Neural progenitor cell (in vitro differentiated cells): ENCODE results near the gene TBC1D2. TPM values are rescaled to one million over a fixed set of nuclear protein-coding genes. Genes with fewer than 3 reads are reported as not detected.

Experiments used
- DNase-seq: peaks from one replicate; pipeline ENCODE4 v3.0.0-alpha.2; 2016; ENCODE audit warnings: low spot score
- H2AFZ ChIP-seq: fragments of 200-600 bp; sonication (generic); replicated peaks from 2 replicates; pipeline ENCODE4 v1.6.1; 2016; ENCODE audit warnings: antibody characterized with exemption
- H3F3A ChIP-seq: fragments of 200-600 bp; sonication (generic); 2 replicates; pipeline ENCODE4 v1.6.1; 2016; ENCODE audit warnings: antibody characterized with exemption, low read depth
- H3K27ac ChIP-seq: fragments of 200-600 bp; sonication (generic); 2 replicates; pipeline ENCODE4 v1.5.1; 2016; ENCODE audit warnings: mild to moderate bottlenecking
- H3K27me3 ChIP-seq: fragments of 200-600 bp; sonication (generic); 2 replicates; pipeline ENCODE4 v1.6.1; 2016; ENCODE audit warnings: mild to moderate bottlenecking, moderate library complexity
- H3K36me3 ChIP-seq: fragments of 200-600 bp; sonication (generic); 2 replicates; pipeline ENCODE4 v1.5.1; 2016
- H3K4me1 ChIP-seq: fragments of 200-600 bp; sonication (generic); 2 replicates; pipeline ENCODE4 v1.6.1; 2016; ENCODE audit warnings: mixed run types
- H3K4me2 ChIP-seq: fragments of 200-600 bp; sonication (generic); 2 replicates; pipeline ENCODE4 v1.6.1; 2016
- H3K4me3 ChIP-seq: fragments of 200-600 bp; sonication (generic); 2 replicates; pipeline ENCODE4 v1.5.1; 2016
- H3K79me2 ChIP-seq: fragments of 200-600 bp; sonication (generic); 2 replicates; pipeline ENCODE4 v1.6.1; 2016; ENCODE audit warnings: low read depth
- H3K9ac ChIP-seq: fragments of 200-600 bp; sonication (generic); 2 replicates; pipeline ENCODE4 v1.6.1; 2016
- H3K9me3 ChIP-seq: fragments of 200-600 bp; sonication (generic); 2 replicates; pipeline ENCODE4 v1.5.1; 2016; ENCODE audit warnings: low read depth
- H4K20me1 ChIP-seq: fragments of 200-600 bp; sonication (generic); 2 replicates; pipeline ENCODE4 v1.6.1; 2016; ENCODE audit warnings: low read depth
- H3K27ac Mint-ChIP-seq: 3 replicates; pipeline ENCODE4 v1.8.0; 2021; ENCODE audit warnings: mixed read lengths
- H3K27me3 Mint-ChIP-seq: 2 replicates; pipeline ENCODE4 v1.8.0; 2022; ENCODE audit warnings: low read depth, mild to moderate bottlenecking, inconsistent platforms, moderate library complexity, mixed read lengths; ENCODE audit not compliant: insufficient read depth
- H3K36me3 Mint-ChIP-seq: 3 replicates; pipeline ENCODE4 v1.8.0; 2021; ENCODE audit warnings: mixed read lengths
- H3K4me1 Mint-ChIP-seq: 3 replicates; pipeline ENCODE4 v1.8.0; 2021; ENCODE audit warnings: mixed read lengths
- H3K4me3 Mint-ChIP-seq: 3 replicates; pipeline ENCODE4 v1.8.0; 2021; ENCODE audit warnings: mild to moderate bottlenecking, moderate library complexity, mixed read lengths
- H3K9me3 Mint-ChIP-seq: 3 replicates; pipeline ENCODE4 v1.8.0; 2020; ENCODE audit warnings: mixed read lengths
- EZH2 ChIP-seq: fragments of 200-600 bp; sonication (generic); IDR thresholded peaks from 2 replicates; pipeline ENCODE4 v1.6.1; 2017; ENCODE audit warnings: antibody characterized with exemption, mild to moderate bottlenecking, moderate library complexity
- EZH2phosphoT487 ChIP-seq: fragments of 200-600 bp; sonication (generic); IDR thresholded peaks from 2 replicates; pipeline ENCODE4 v1.6.1; 2017; ENCODE audit warnings: antibody characterized with exemption
- total RNA-seq: library from RNA; depleted of rRNA; stranded (reverse); fragments of >200 nt; gene quantifications from 2 replicates; pipeline ENCODE4 v1.2.3, GENCODE V29; 2015; ENCODE audit warnings: low replicate concordance
- TF ChIP-seq, protein P1 (sequence below): fragments of 200-600 bp; sonication (generic); IDR thresholded peaks from 2 replicates; pipeline ENCODE4 v1.5.1; 2017; ENCODE audit warnings: antibody characterized with exemption, mild to moderate bottlenecking

TBC1D2 gene
- total RNA-seq, 1 donor from 2014 or later = 0.41 TPM

DNA sequence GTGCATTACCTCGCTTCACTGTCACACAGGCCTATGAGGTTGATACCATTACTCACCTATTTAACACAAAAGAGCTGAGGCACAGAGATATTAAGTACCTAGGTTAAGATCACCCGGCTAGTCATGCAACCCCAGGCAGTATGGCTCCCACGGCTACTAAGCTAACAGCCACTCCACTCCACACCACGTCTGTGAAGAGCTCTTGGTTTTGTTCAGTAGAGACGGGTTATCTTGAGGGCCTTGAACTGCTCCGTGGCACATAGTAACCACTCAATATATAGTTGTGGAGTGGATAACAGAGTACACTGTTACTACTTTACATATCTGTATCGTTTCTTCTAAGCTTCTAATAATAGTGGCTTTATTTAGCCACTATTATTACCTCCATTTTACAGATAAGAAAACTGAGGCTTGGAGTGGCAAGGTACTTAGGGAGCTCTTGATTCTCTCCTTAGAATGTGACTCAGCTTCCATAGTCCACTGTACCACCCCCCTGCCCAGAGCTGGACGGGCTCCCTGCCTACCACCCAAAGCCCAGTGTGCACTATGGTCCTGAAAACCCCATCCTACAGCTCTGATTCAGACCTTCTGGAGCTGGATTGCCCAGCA is 62.0 kb downstream of the TBC1D2 start:
- Histone ChIP-seq H2AFZ (no peak overlapping the region), H3K9ac (no peak overlapping the region), H3K27me3 (peaks cover 22% of the 10 kb centered on the region), H3K79me2 (no peaks in the 10 kb centered on the region), H3K36me3 (no peaks in the 10 kb centered on the region), H3K4me3 (peak overlapping the region; percentile 90), H4K20me1 (no peaks in the 10 kb centered on the region), H3F3A (peaks cover 21% of the 10 kb centered on the region), H3K27ac (no peak overlapping the region), H3K4me2 (peak overlapping the region; percentile 99), H3K9me3 (no peaks in the 10 kb centered on the region), H3K4me1 (no peaks in the 10 kb centered on the region)
- DNase-seq = no peak
- peaks cover 24% of the 10 kb centered on the region for H3K27me3 Mint-ChIP-seq
- peaks cover 4% of the 10 kb centered on the region for H3K4me1 Mint-ChIP-seq
- H3K36me3 Mint-ChIP-seq = no peaks in the 10 kb centered on the region
- no peaks in the 10 kb centered on the region for H3K9me3 Mint-ChIP-seq
- TF ChIP-seq EZH2 (no peak), EZH2phosphoT487 (no peak)
- TF ChIP-seq, protein P1, sequence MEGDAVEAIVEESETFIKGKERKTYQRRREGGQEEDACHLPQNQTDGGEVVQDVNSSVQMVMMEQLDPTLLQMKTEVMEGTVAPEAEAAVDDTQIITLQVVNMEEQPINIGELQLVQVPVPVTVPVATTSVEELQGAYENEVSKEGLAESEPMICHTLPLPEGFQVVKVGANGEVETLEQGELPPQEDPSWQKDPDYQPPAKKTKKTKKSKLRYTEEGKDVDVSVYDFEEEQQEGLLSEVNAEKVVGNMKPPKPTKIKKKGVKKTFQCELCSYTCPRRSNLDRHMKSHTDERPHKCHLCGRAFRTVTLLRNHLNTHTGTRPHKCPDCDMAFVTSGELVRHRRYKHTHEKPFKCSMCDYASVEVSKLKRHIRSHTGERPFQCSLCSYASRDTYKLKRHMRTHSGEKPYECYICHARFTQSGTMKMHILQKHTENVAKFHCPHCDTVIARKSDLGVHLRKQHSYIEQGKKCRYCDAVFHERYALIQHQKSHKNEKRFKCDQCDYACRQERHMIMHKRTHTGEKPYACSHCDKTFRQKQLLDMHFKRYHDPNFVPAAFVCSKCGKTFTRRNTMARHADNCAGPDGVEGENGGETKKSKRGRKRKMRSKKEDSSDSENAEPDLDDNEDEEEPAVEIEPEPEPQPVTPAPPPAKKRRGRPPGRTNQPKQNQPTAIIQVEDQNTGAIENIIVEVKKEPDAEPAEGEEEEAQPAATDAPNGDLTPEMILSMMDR = no peak
- H3K4me3 Mint-ChIP-seq = peak overlapping the region; percentile 87
- no peak overlapping the region for H3K27ac Mint-ChIP-seq

DNA sequence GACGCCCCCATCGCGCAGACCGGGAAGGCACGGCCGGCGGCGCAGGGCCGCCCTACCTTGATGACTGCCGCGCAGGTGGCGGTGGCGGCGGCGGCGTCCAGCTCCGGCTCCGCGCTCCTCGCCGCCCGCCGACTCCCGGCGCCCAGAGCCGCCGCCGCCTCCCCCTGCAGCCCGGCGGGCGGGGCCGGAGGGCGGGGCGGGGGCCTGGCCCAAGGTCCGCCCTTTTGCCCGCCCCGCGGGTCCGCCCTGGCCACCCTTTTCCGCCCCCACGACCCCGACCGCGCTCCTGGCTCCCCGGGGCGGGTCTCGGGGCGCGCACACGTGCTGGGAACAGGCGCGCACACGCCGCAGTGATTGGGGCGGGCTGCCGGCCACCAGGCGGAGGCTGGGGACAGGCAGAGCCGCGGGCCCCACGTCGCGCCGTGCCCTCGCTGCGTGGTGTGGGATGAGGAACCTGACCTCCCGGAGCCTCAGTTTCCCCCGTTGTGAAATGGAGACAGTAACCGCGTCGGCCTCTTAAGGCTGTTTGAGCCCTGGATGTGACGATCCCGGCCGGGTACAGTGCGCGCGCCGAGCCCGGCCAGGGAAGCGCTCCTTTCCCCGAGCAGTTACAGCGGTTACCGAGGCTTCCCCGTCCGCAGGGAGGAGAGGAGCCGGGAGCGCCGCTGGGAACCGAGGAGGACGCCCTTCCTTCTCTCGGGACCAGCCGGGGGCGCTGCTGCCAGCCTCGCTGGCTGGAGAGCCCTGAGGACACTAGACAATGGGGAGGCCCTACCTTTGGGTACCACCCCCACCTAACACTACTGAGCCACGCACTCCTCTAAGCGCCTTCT is 62.7 kb downstream of the TBC1D2 start, which contains the start of gene CORO2A:
Gene CORO2A, minus strand, starts transcription at position 135 of the 833 bp plus-strand sequence. CDS start 34,977 bp downstream, outside the sequence.
- Histone ChIP-seq H3K9ac (no peak within 1 kb of the TSS), H3K79me2 (no peaks in the 10 kb centered on the region), H3K27ac (no peak within 1 kb of the TSS), H3K36me3 (no peaks in the 10 kb centered on the region), H3K4me1 (peaks cover under 1% of the 10 kb centered on the region), H3K4me2 (peak within 1 kb of the TSS; percentile 99), H2AFZ (peak within 1 kb of the TSS; percentile 100), H3K27me3 (peaks cover 22% of the 10 kb centered on the region), H3K4me3 (peak within 1 kb of the TSS; percentile 90), H3F3A (peaks cover 21% of the 10 kb centered on the region), H3K9me3 (no peaks in the 10 kb centered on the region), H4K20me1 (no peaks in the 10 kb centered on the region)
- H3K27me3 Mint-ChIP-seq = peaks cover 24% of the 10 kb centered on the region
- no peak within 1 kb of the TSS for H3K27ac Mint-ChIP-seq
- peaks cover 7% of the 10 kb centered on the region for H3K4me1 Mint-ChIP-seq
- H3K36me3 Mint-ChIP-seq = no peaks in the 10 kb centered on the region
- TF ChIP-seq, protein P1 = peak; percentile 64
- TF ChIP-seq EZH2 = no peak
- peak within 1 kb of the TSS; percentile 87 for H3K4me3 Mint-ChIP-seq
- H3K9me3 Mint-ChIP-seq = no peaks in the 10 kb centered on the region
- peak; percentile 94 for DNase-seq

DNA sequence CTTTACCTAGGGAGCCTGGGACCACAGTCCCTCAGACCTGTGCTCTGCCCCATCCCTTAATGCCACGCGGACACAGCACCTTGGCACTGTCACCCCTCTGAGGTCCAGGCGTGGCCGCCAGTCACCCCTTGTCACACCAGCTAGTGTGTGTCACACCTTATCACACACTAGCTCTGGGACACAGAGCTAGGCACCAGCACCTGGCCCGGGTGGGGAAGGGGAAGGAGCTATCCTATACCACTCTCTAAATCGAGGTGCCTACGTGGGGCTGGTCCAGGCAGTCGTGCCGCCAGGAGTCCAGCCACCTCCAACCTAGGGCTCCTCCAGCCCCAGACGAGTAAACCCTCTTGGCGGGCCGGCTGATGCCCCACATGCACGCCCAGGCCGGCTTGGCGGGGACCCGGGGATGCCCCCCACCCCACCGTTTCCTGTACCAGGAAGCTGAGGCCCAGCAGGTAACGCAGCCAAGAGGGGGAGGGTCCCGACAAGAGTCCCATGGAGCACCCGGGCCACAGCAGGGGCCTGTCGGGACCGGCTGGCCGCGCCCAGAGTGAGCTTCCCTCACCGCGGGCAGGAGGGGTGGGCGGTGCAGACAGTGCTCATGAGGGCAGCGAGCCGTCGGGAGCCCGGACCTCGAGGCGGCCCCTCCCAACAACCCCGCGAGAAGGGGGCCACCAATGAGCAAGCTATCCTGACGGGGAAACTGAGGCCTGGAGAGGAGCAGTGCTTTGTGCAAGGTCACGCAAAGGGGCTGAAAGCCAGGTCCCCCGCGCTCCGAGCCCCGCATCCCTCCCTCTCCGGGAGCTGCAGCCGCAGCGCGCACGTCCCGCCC is 63.6 kb downstream of the TBC1D2 start:
- peaks cover 6% of the 10 kb centered on the region for H3K4me1 ChIP-seq
- H3K9ac ChIP-seq = no peak overlapping the region
- Mint-ChIP-seq H3K4me3 (peak overlapping the region; percentile 77), H3K27me3 (peaks cover 24% of the 10 kb centered on the region), H3K36me3 (no peaks in the 10 kb centered on the region), H3K4me1 (peaks cover 11% of the 10 kb centered on the region), H3K27ac (no peak overlapping the region), H3K9me3 (no peaks in the 10 kb centered on the region)
- DNase-seq = peak; percentile 45
- peak overlapping the region; percentile 90 for H3K4me3 ChIP-seq
- peaks cover 22% of the 10 kb centered on the region for H3K27me3 ChIP-seq
- H3K27ac ChIP-seq = no peak overlapping the region
- no peaks in the 10 kb centered on the region for H3K9me3 ChIP-seq
- H2AFZ ChIP-seq = peak overlapping the region; percentile 98
- H3F3A ChIP-seq = peaks cover 21% of the 10 kb centered on the region
- no peaks in the 10 kb centered on the region for H3K36me3 ChIP-seq
- H3K4me2 ChIP-seq = peak overlapping the region; percentile 99
- TF ChIP-seq EZH2phosphoT487 = no peak
- TF ChIP-seq EZH2 = peak; percentile 38
- no peaks in the 10 kb centered on the region for H4K20me1 ChIP-seq
- no peaks in the 10 kb centered on the region for H3K79me2 ChIP-seq
